Measurements from ENCODE around the gene FAM78A.

GRCh38 chr9:131282175-131282574, 5.9 kb upstream of the FAM78A start:
- TF ChIP-seq POLR2A (IDR thresholded peaks at IDR 0.05; ENCODE audit: low read depth, low read length) (no peak), POLR2AphosphoS5 (IDR thresholded peaks at IDR 0.05; ENCODE audit: low read depth, low read length) (no peak)

Data from GM12892 (cell line).